Measurements from ENCODE around the gene GANC. TPM values are rescaled to one million over a fixed set of nuclear protein-coding genes. Genes with fewer than 3 reads are reported as not detected.

GANC gene
- total RNA-seq, 2 experiments from 2014 or later: 27.9 to 31.7 TPM

- DNase-seq (ENCODE audit: low spot score): no peak
- H3K4me2 ChIP-seq (ENCODE audit: low read length): no peak overlapping the region
- no peaks in the 10 kb centered on the region for H3K79me2 ChIP-seq (ENCODE audit: insufficient read depth, low read depth, low read length)
- no peak overlapping the region for H3K27ac ChIP-seq (ENCODE audit: low read depth, low read length, poor library complexity, severe bottlenecking)
- H3K4me3 ChIP-seq (ENCODE audit: low read depth, low read length, poor library complexity, severe bottlenecking): no peak overlapping the region
- H3K4me1 ChIP-seq (ENCODE audit: insufficient read depth, low read length, poor library complexity, severe bottlenecking): no peaks in the 10 kb centered on the region
- intact Hi-C loops (cut with micrococcal nuclease; ENCODE audit: unreplicated experiment): no loop called here
- H3K9me2 ChIP-seq (ENCODE audit: insufficient read depth, low read length): no peaks in the 10 kb centered on the region
- H3K36me3 ChIP-seq (ENCODE audit: insufficient read depth, low read length): peaks cover 33% of the 10 kb centered on the region
- TF ChIP-seq, protein P1, sequence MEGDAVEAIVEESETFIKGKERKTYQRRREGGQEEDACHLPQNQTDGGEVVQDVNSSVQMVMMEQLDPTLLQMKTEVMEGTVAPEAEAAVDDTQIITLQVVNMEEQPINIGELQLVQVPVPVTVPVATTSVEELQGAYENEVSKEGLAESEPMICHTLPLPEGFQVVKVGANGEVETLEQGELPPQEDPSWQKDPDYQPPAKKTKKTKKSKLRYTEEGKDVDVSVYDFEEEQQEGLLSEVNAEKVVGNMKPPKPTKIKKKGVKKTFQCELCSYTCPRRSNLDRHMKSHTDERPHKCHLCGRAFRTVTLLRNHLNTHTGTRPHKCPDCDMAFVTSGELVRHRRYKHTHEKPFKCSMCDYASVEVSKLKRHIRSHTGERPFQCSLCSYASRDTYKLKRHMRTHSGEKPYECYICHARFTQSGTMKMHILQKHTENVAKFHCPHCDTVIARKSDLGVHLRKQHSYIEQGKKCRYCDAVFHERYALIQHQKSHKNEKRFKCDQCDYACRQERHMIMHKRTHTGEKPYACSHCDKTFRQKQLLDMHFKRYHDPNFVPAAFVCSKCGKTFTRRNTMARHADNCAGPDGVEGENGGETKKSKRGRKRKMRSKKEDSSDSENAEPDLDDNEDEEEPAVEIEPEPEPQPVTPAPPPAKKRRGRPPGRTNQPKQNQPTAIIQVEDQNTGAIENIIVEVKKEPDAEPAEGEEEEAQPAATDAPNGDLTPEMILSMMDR (conservative IDR thresholded peaks at IDR 0.05; ENCODE audit: low read length): no peak
- ChIA-PET POLR2A (interaction anchor here (0.6 kb wide), 1 partner anchor 138 kb away, joined by 3 read pairs; no protein-coding TSS in a partner anchor), CTCF (ENCODE audit: unreplicated experiment) (no interaction called here)
- no peaks in the 10 kb centered on the region for H4K20me1 ChIP-seq (ENCODE audit: insufficient read depth, low read length)
- BruUV-seq (replicated peaks): no TSS peak
- H3K9me3 ChIP-seq (ENCODE audit: low read length): no peaks in the 10 kb centered on the region
- no peak overlapping the region for H2AFZ ChIP-seq (ENCODE audit: low read length)
These were observed 11.6 kb downstream of the GANC start for GRCh38 chr15:42284551-42284950.

- Histone ChIP-seq H2AFZ (ENCODE audit: low read length) (no peak overlapping the region), H3K9me3 (ENCODE audit: low read length) (no peaks in the 10 kb centered on the region), H3K27ac (ENCODE audit: low read depth, low read length, poor library complexity, severe bottlenecking) (no peak overlapping the region), H3K9me2 (ENCODE audit: insufficient read depth, low read length) (no peaks in the 10 kb centered on the region), H3K36me3 (ENCODE audit: insufficient read depth, low read length) (peaks cover 33% of the 10 kb centered on the region), H3K79me2 (ENCODE audit: insufficient read depth, low read depth, low read length) (no peaks in the 10 kb centered on the region), H3K4me3 (ENCODE audit: low read depth, low read length, poor library complexity, severe bottlenecking) (no peak overlapping the region), H4K20me1 (ENCODE audit: insufficient read depth, low read length) (no peaks in the 10 kb centered on the region), H3K4me1 (ENCODE audit: insufficient read depth, low read length, poor library complexity, severe bottlenecking) (no peaks in the 10 kb centered on the region), H3K4me2 (ENCODE audit: low read length) (no peak overlapping the region)
- CTCF ChIA-PET (ENCODE audit: unreplicated experiment): no interaction called here
- intact Hi-C loops (cut with micrococcal nuclease; ENCODE audit: unreplicated experiment): no loop called here
- TF ChIP-seq EZH2phosphoT487 (IDR thresholded peaks at IDR 0.05; ENCODE audit: borderline replicate concordance, low read depth, low read length): no peak
- TF ChIP-seq, protein P1 (conservative IDR thresholded peaks at IDR 0.05; ENCODE audit: low read length): no peak
- no TSS peak for BruUV-seq (replicated peaks)
- POLR2A ChIA-PET: no interaction called here
- DNase-seq (ENCODE audit: low spot score): no peak
These were observed 12.0 kb downstream of the GANC start for GRCh38 chr15:42285034-42285433.

DNA sequence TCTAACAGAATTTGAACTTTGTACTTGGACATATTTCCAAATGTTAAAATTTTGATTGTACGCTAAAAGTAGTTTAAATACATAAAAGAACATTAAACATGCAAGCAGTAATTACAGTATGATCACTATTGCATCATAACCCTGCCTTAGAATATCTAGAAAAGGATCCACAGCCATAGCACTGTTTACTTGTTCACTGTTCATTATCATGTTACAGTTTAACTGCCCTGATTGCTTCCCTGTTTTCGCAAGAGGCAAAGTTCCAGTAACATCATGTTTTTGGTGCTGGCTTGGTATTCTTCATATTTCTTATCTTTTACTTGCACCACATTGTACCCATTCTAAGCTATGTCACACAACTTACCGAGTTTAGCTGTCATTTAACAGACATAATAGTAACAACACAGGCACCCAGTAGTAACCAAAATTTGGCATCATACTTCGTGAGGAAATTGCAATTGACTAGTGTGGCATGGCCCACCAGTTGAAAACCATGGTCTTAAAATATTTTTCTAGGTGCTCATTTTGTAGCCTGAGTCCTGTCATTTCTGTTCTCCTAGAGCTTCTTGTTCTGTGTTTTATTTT lies 13.5 kb downstream of the GANC start:
- ChIA-PET CTCF (ENCODE audit: unreplicated experiment) (no interaction called here), POLR2A (interaction anchor here (0.5 to 0.8 kb wide), 3 partner anchors 13 to 49 kb away, joined by 3 to 4 read pairs (median 4); partner anchors contain the start of genes GANC and TMEM87A)
- H2AFZ ChIP-seq (ENCODE audit: low read length): no peak overlapping the region
- H3K4me1 ChIP-seq (ENCODE audit: insufficient read depth, low read length, poor library complexity, severe bottlenecking): no peaks in the 10 kb centered on the region
- TF ChIP-seq, protein P1 (conservative IDR thresholded peaks at IDR 0.05; ENCODE audit: low read length): no peak
- TF ChIP-seq EZH2phosphoT487 (IDR thresholded peaks at IDR 0.05; ENCODE audit: borderline replicate concordance, low read depth, low read length): no peak
- no peaks in the 10 kb centered on the region for H4K20me1 ChIP-seq (ENCODE audit: insufficient read depth, low read length)
- no peak overlapping the region for H3K4me3 ChIP-seq (ENCODE audit: low read depth, low read length, poor library complexity, severe bottlenecking)
- peaks cover 23% of the 10 kb centered on the region for H3K36me3 ChIP-seq (ENCODE audit: insufficient read depth, low read length)
- BruUV-seq (replicated peaks): no TSS peak
- no peaks in the 10 kb centered on the region for H3K9me2 ChIP-seq (ENCODE audit: insufficient read depth, low read length)
- no peaks in the 10 kb centered on the region for H3K9me3 ChIP-seq (ENCODE audit: low read length)
- intact Hi-C loops (cut with micrococcal nuclease; ENCODE audit: unreplicated experiment): no loop called here
- H3K27ac ChIP-seq (ENCODE audit: low read depth, low read length, poor library complexity, severe bottlenecking): no peak overlapping the region
- H3K4me2 ChIP-seq (ENCODE audit: low read length): no peak overlapping the region
- no peak for DNase-seq (ENCODE audit: low spot score)
- H3K79me2 ChIP-seq (ENCODE audit: insufficient read depth, low read depth, low read length): no peaks in the 10 kb centered on the region
